Esophagus muscularis mucosa (tissue), 4 donors: ENCODE measurements around the gene GNG12. TPM values are rescaled to one million over a fixed set of nuclear protein-coding genes. Genes with fewer than 3 reads are reported as not detected.

ENCODE experiments used
- DNase-seq: peaks from one replicate; pipeline ENCODE4 v3.0.0-alpha.2; 2017; ENCODE audit errors: extremely low spot score
- H3K27ac ChIP-seq, 4 donors: fragments of 200-600 bp; sonication (generic); replicated peaks in 1 of 4; 1 replicate in 3 of 4; 2 replicates in 1 of 4; pipeline ENCODE4 v1.5.1; 2016 to 2019; ENCODE audit warnings: mild to moderate bottlenecking in 1 of 4
- H3K27me3 ChIP-seq, 4 donors: fragments of 200-600 bp; sonication (generic); one replicate each; pipeline versions ENCODE4 v1.5.1 to v1.6.0; 2016 to 2019
- H3K36me3 ChIP-seq, 4 donors: fragments of 200-600 bp; sonication (generic); one replicate each; pipeline ENCODE4 v1.5.1; 2016 to 2019
- H3K4me1 ChIP-seq, 4 donors: fragments of 200-600 bp; sonication (generic); one replicate each; pipeline ENCODE4 v1.5.1; 2016 to 2019
- H3K4me3 ChIP-seq, 4 donors: fragments of 200-600 bp; sonication (generic); 1 replicate in 2 of 4; 2 replicates in 2 of 4; pipeline ENCODE4 v1.5.1; 2016 to 2019; ENCODE audit warnings: mild to moderate bottlenecking in 4 of 4, moderate library complexity in 1 of 4
- H3K9me3 ChIP-seq, 4 donors: fragments of 200-600 bp; sonication (generic); 1 replicate in 3 of 4; 2 replicates in 1 of 4; pipeline ENCODE4 v1.5.1; 2016 to 2019
- EP300 ChIP-seq: sonication (generic); formaldehyde crosslinking; IDR thresholded peaks from one replicate; pipeline ENCODE4 v1.6.1; 2017; ENCODE audit warnings: antibody characterized with exemption
- POLR2A ChIP-seq: fragments of 450-650 bp; IDR thresholded peaks from one replicate; pipeline ENCODE4 v1.6.1; 2017; ENCODE audit warnings: antibody characterized with exemption, moderate library complexity, mild to moderate bottlenecking, low read depth
- POLR2AphosphoS5 ChIP-seq, 2 donors: sonication (generic); formaldehyde crosslinking; IDR thresholded peaks; one replicate each; pipeline ENCODE4 v1.6.1; 2017; ENCODE audit warnings: antibody characterized with exemption in 2 of 2
- WGBS: methylation state at CpG from one replicate; pipeline ENCODE4 v1.1.5; 2018; 5-methylcytosine and 5-hydroxymethylcytosine counted together
- intact Hi-C: fragments of 100-400 bp; cut with DNase I; formaldehyde crosslinking; loops from one replicate; pipeline ENCODE4 v1.15.1; 2023
- total RNA-seq, 4 donors: library from RNA; depleted of rRNA; stranded (reverse); fragments of >200 nt; gene quantifications; one replicate each; pipeline versions ENCODE4 v1.1.0 to v1.2.1, GENCODE V29; 2016
- TF ChIP-seq, protein P1 (sequence below), 3 experiments: fragments of 200-600 bp in 2 of 3; fragments of 450-650 bp in 1 of 3; sonication (generic) in 2 of 3; IDR thresholded peaks; one replicate each; pipeline ENCODE4 v1.5.1; 2017 to 2019; ENCODE audit warnings: antibody characterized with exemption in 3 of 3, mild to moderate bottlenecking in 2 of 3, moderate library complexity in 1 of 3

Gene GNG12
- total RNA-seq, 4 donors from 2014 or later, result 108 to 118 (median 111) TPM

DNA sequence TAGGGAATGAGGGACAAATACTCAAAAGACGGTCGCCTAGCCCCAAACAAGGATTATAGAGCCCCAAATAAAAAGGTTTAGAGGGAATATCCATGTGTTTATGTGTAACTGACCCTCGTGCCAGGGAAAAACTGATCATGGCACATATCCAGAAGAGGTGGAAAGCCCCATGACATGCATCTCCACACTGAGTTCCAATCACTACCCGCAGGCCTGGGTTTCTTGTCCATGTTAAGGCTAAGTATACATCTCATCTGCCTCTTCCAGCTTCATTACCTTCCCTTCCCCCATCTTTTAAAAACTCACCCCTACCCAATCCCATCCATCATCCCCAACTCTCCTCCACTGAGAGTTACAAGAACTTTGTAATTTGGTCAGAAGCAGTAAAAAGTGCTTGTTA, 133.0 kb downstream of the GNG12 start:
- Histone ChIP-seq H3K36me3 (peaks cover 0 to 34% (median 17%) of the 10 kb centered on the region in 4 donors), H3K4me3 (no peak overlapping the region), H3K27ac (no peak overlapping the region), H3K9me3 (no peaks in the 10 kb centered on the region), H3K4me1 (peaks cover 0 to 7% (median 0%) of the 10 kb centered on the region in 4 donors), H3K27me3 (no peaks in the 10 kb centered on the region)
- TF ChIP-seq POLR2AphosphoS5 (IDR thresholded peaks at IDR 0.05) (peak in 1 of 2 donors; percentile 1), EP300 (no peak), POLR2A (no peak)
- TF ChIP-seq, protein P1, sequence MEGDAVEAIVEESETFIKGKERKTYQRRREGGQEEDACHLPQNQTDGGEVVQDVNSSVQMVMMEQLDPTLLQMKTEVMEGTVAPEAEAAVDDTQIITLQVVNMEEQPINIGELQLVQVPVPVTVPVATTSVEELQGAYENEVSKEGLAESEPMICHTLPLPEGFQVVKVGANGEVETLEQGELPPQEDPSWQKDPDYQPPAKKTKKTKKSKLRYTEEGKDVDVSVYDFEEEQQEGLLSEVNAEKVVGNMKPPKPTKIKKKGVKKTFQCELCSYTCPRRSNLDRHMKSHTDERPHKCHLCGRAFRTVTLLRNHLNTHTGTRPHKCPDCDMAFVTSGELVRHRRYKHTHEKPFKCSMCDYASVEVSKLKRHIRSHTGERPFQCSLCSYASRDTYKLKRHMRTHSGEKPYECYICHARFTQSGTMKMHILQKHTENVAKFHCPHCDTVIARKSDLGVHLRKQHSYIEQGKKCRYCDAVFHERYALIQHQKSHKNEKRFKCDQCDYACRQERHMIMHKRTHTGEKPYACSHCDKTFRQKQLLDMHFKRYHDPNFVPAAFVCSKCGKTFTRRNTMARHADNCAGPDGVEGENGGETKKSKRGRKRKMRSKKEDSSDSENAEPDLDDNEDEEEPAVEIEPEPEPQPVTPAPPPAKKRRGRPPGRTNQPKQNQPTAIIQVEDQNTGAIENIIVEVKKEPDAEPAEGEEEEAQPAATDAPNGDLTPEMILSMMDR (IDR thresholded peaks at IDR 0.05), result no peak
- DNase-seq, result no peak
- 83% methylated on average over 4 of the region's 4 CpGs for WGBS
- intact Hi-C loops, result no loop called here

GRCh38 chr1:67696708-67697107, 136.6 kb downstream of the GNG12 start:
- Histone ChIP-seq H3K36me3 (peaks cover 0 to 12% (median 0%) of the 10 kb centered on the region in 4 donors), H3K27ac (no peak overlapping the region), H3K9me3 (no peaks in the 10 kb centered on the region), H3K4me1 (peaks cover 0 to 7% (median 0%) of the 10 kb centered on the region in 4 donors), H3K27me3 (no peaks in the 10 kb centered on the region), H3K4me3 (no peak overlapping the region)
- intact Hi-C loops, result no loop called here
- no peak for DNase-seq
- 74% methylated on average over 3 of the region's 3 CpGs for WGBS
- TF ChIP-seq, protein P1 (IDR thresholded peaks at IDR 0.05), result no peak
- TF ChIP-seq POLR2AphosphoS5 (IDR thresholded peaks at IDR 0.05) (no peak), EP300 (no peak), POLR2A (no peak)

- Histone ChIP-seq H3K36me3 (peaks cover 0 to 5% (median 0%) of the 10 kb centered on the region in 4 donors), H3K27ac (no peak overlapping the region), H3K27me3 (no peaks in the 10 kb centered on the region), H3K4me1 (peaks cover 0 to 7% (median 0%) of the 10 kb centered on the region in 4 donors), H3K4me3 (no peak overlapping the region), H3K9me3 (no peaks in the 10 kb centered on the region)
- 89% methylated on average over 2 of the region's 2 CpGs for WGBS
- intact Hi-C loops, result no loop called here
- no peak for DNase-seq
- TF ChIP-seq EP300, result no peak
- no peak for TF ChIP-seq POLR2AphosphoS5 (IDR thresholded peaks at IDR 0.05)
- TF ChIP-seq POLR2A, result no peak
- TF ChIP-seq, protein P1 (IDR thresholded peaks at IDR 0.05), result no peak
Observed at GRCh38 chr1:67695963-67696362, 137.3 kb downstream of the GNG12 start.

DNA sequence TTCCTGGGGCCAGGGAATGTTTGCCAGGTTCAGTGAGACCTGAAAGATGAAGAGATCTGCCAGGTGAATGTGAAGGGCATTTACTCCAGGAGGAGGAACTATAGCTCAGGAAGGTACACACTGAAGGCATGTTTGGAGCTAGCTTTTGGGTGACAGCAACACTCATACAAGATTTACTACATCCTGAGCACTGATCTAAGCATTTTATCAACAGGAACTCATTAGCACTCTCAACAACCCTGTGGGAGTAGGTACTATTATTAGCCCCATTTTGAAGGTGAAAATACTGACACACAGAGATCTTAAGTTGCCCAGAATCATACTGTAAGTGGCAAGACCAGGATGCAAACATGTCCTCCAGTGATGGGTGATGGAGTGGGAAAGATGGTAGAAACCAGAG, 141.6 kb downstream of the GNG12 start:
- H3K9me3 ChIP-seq, result no peaks in the 10 kb centered on the region
- TF ChIP-seq EP300, result no peak
- intact Hi-C loops, result no loop called here
- no peak for DNase-seq
- H3K27ac ChIP-seq, result no peak overlapping the region
- H3K27me3 ChIP-seq, result no peaks in the 10 kb centered on the region
- H3K4me1 ChIP-seq, result peaks cover 11 to 16% (median 12%) of the 10 kb centered on the region in 4 donors
- peaks cover 0 to 25% (median 9%) of the 10 kb centered on the region in 4 donors for H3K36me3 ChIP-seq
- no peak overlapping the region for H3K4me3 ChIP-seq

DNA sequence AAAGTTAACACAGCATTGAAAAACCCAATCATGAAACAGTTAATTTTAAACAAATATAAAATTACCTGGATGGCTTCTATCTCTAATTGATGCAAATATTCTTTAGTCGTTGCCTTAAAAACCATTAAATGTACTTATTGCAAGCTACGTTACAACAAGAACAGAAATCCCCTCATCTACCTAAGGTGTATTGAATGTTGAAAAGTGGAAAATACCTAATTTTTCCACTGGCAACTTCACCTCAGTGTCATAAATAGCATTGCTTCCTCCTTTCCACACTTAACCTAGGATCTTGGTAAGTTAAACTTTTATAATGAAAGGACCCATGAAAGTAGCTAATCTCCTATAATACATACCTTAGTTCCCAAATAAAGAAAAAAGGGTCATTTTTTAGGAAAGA, 142.9 kb downstream of the GNG12 start:
- no peak for DNase-seq
- H3K9me3 ChIP-seq, result no peaks in the 10 kb centered on the region
- H3K4me3 ChIP-seq, result no peak overlapping the region
- WGBS, result 90% methylated on average over 2 of the region's 2 CpGs
- intact Hi-C loops, result no loop called here
- H3K27ac ChIP-seq, result no peak overlapping the region
- H3K36me3 ChIP-seq, result peaks cover 0 to 25% (median 9%) of the 10 kb centered on the region in 4 donors
- TF ChIP-seq POLR2A, result no peak
- TF ChIP-seq EP300, result no peak
- TF ChIP-seq, protein P1 (IDR thresholded peaks at IDR 0.05), result no peak
- TF ChIP-seq POLR2AphosphoS5 (IDR thresholded peaks at IDR 0.05), result no peak
- H3K27me3 ChIP-seq, result no peaks in the 10 kb centered on the region
- peaks cover 13 to 18% (median 16%) of the 10 kb centered on the region in 4 donors for H3K4me1 ChIP-seq
